ENCODE measurements around the gene TNFRSF19.

Gene TNFRSF19

GRCh38 chr13:23628765-23629565, 58.8 kb downstream of the TNFRSF19 start:
- DNase-seq (ENCODE audit: extremely low read depth, insufficient read length): no peak

GRCh38 chr13:23629566-23630272, 59.5 kb downstream of the TNFRSF19 start:
- H3K4me3 ChIP-seq (replicated peaks; ENCODE audit: low read depth, low read length): no peak overlapping the region
- no peaks in the 10 kb centered on the region for H3K27me3 ChIP-seq (replicated peaks; ENCODE audit: control insufficient read depth, insufficient read depth, low read length)
- no peak for DNase-seq (ENCODE audit: extremely low read depth, insufficient read length)
- peaks cover 8% of the 10 kb centered on the region for H3K36me3 ChIP-seq (ENCODE audit: control insufficient read depth, insufficient read depth, low read length)
- TF ChIP-seq CTCF (IDR thresholded peaks at IDR 0.05; ENCODE audit: insufficient read depth, low read length, poor library complexity, severe bottlenecking): no peak

More at GRCh38 chr13:23628765-23629565, 58.8 kb downstream of the TNFRSF19 start:
- Histone ChIP-seq H3K36me3 (ENCODE audit: control insufficient read depth, insufficient read depth, low read length) (peaks cover 8% of the 10 kb centered on the region), H3K4me3 (replicated peaks; ENCODE audit: low read depth, low read length) (no peak overlapping the region), H3K27me3 (replicated peaks; ENCODE audit: control insufficient read depth, insufficient read depth, low read length) (no peaks in the 10 kb centered on the region)
- TF ChIP-seq CTCF (IDR thresholded peaks at IDR 0.05; ENCODE audit: insufficient read depth, low read length, poor library complexity, severe bottlenecking): no peak

GRCh38 chr13:23630349-23631093, 60.3 kb downstream of the TNFRSF19 start:
- Histone ChIP-seq H3K36me3 (ENCODE audit: control insufficient read depth, insufficient read depth, low read length) (peaks cover 8% of the 10 kb centered on the region), H3K27me3 (replicated peaks; ENCODE audit: control insufficient read depth, insufficient read depth, low read length) (no peaks in the 10 kb centered on the region), H3K4me3 (replicated peaks; ENCODE audit: low read depth, low read length) (no peak overlapping the region)
- no peak for DNase-seq (ENCODE audit: extremely low read depth, insufficient read length)
- TF ChIP-seq CTCF (IDR thresholded peaks at IDR 0.05; ENCODE audit: insufficient read depth, low read length, poor library complexity, severe bottlenecking): no peak

GRCh38 chr13:23631311-23632047, 61.3 kb downstream of the TNFRSF19 start:
- Histone ChIP-seq H3K27me3 (replicated peaks; ENCODE audit: control insufficient read depth, insufficient read depth, low read length) (no peaks in the 10 kb centered on the region), H3K4me3 (replicated peaks; ENCODE audit: low read depth, low read length) (no peak overlapping the region), H3K36me3 (ENCODE audit: control insufficient read depth, insufficient read depth, low read length) (peaks cover 8% of the 10 kb centered on the region)
- DNase-seq (ENCODE audit: extremely low read depth, insufficient read length): no peak
- TF ChIP-seq CTCF (IDR thresholded peaks at IDR 0.05; ENCODE audit: insufficient read depth, low read length, poor library complexity, severe bottlenecking): no peak

- Histone ChIP-seq H3K27me3 (replicated peaks; ENCODE audit: control insufficient read depth, insufficient read depth, low read length) (no peaks in the 10 kb centered on the region), H3K4me3 (replicated peaks; ENCODE audit: low read depth, low read length) (no peak overlapping the region), H3K36me3 (ENCODE audit: control insufficient read depth, insufficient read depth, low read length) (peaks cover 4% of the 10 kb centered on the region)
- TF ChIP-seq CTCF (IDR thresholded peaks at IDR 0.05; ENCODE audit: insufficient read depth, low read length, poor library complexity, severe bottlenecking): no peak
- DNase-seq (ENCODE audit: extremely low read depth, insufficient read length): no peak
Measured at GRCh38 chr13:23632048-23632582, 61.9 kb downstream of the TNFRSF19 start.

Measured in GM06990 (cell line).